Left renal pelvis (tissue), 4 donors: ENCODE data around the gene ARMC9. TPM values are rescaled to one million over a fixed set of nuclear protein-coding genes. Genes with fewer than 3 reads are reported as not detected.
"Not testable (repeated sequence)": the region's sequence is repeated elsewhere in the genome, so short reads cannot be mapped to it uniquely, and the experiment has no call there.

ENCODE experiments used
- DNase-seq, 4 donors: peaks; one replicate each; pipeline ENCODE4 v3.0.0-alpha.2; 2013; ENCODE audit warnings: low read depth in 4 of 4, low spot score in 3 of 4
- polyA plus RNA-seq, 4 donors: library from polyadenylated mRNA; unstranded; fragments of 120-200 nt; gene quantifications; one replicate each; pipeline ENCODE4 v1.2.1, GENCODE V29; 2013; ENCODE audit not compliant: insufficient read length in 4 of 4

ARMC9 gene
- polyA plus RNA-seq, 4 donors = 24.6 to 30.1 (median 27.1) TPM

DNA sequence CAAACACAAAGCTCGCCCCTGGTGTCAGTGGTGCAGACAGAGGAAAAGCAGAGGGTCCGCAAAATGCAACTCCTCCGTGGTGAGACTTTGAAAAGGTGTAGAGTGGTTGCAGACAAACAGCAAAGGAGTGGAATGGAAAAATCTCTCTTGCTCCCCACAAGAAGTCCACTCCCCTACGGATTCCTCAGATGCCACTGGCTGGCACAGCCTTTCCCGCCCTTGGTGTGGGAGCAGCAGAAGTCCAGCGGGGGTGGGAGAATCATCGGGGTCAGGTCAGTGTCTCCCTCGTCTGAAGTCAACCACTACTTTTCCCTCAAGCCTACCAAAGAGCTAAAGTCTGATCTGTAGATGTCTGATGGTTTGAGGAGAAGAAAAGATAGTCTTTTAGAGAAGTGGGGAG, 174.8 kb downstream of the ARMC9 start:
- no peak for DNase-seq

DNA sequence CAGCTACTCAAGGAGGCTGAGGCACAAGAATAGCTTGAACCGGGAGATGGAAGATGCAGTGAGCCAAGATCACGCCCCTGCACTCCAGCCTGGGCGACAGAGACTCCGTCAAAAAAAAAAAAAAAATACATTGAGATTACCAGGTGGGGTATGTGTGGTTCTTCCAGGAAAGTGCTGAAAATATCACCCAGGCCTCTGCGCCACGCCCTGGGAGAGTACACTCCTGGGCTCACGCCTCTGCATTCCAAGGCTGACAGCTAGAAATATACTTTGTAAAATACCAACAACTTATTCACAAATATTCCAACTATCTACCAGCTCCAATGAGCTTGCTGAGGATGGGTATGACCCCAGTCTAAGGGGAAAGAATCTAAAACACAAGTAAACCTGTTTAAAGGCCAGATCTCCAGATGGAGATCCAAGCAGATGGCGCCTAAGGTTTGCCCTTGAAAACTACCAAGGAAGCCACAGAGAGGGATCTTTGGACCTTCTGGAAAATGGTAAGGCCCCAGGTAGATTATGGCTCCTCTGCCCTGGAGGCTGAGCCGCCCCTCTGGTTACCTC, 175.4 kb downstream of the ARMC9 start:
- DNase-seq = no peak

DNA sequence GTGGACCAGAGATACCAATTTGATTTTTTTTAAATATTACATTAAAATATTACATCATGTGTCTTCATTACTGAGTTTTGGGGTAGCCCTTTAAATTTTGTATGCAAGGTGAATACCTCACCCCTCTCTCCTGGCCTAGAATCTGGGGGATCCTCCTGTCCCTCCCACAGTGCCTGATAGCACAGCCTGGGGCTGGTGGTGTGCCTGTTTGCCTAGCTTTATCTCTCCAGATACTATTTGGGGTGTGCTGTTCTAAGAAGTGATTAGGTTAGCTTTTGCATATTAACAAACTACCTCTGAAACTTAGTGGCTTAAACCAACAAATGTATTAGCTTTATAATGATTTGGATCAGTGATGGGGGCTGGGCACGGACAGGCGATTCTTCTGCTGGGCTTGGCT, 176.3 kb downstream of the ARMC9 start:
- no peak for DNase-seq

DNA sequence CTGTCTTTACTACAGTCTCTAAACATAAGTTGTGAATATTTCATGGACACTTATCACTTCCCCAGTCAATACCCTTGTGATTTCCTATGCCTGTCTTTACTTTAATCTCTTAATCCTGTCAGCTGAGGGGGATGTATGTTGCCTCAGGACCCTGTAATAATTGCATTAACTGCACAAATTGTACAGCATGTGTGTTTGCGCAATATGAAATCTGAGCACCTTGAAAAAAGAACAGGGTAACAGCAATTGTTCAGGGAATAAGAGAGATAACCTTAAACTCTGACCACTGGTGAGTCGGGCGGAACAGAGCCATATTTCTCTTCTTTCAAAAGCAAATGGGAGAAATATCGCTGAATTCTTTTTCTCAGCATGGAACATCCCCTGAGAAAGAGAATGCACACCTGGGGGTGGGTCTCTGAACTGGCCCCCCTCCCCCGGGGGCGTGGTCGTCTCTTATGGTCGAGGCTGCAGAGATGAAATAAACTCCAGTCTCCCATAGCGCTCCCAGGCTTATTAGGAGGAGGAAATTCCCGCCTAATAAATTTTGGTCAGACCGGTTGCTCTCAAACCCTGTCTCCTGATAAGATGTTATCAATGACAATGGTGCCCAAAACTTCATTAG, 177.7 kb downstream of the ARMC9 start:
- not testable (repeated sequence) for DNase-seq

DNA sequence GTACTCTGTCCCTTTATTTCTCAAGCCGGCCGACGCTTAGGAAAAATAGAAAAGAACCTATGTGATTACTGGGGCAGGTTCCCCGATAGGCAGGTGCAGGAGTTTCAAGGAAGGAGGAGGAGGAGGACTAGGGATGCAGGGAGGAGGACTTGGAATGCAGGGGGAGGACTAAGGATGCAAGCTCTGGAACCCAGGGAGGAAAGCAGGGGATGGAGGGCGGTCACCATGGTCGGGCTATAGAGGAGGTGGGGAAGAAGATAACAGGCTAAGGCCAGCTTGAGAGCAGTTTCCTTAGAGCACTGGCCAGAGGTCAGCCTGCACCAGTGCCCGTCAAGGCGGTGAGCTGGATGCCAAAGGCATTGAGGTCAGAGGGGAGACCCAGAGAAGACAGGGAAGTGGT, 178.4 kb downstream of the ARMC9 start:
- no peak for DNase-seq

DNA sequence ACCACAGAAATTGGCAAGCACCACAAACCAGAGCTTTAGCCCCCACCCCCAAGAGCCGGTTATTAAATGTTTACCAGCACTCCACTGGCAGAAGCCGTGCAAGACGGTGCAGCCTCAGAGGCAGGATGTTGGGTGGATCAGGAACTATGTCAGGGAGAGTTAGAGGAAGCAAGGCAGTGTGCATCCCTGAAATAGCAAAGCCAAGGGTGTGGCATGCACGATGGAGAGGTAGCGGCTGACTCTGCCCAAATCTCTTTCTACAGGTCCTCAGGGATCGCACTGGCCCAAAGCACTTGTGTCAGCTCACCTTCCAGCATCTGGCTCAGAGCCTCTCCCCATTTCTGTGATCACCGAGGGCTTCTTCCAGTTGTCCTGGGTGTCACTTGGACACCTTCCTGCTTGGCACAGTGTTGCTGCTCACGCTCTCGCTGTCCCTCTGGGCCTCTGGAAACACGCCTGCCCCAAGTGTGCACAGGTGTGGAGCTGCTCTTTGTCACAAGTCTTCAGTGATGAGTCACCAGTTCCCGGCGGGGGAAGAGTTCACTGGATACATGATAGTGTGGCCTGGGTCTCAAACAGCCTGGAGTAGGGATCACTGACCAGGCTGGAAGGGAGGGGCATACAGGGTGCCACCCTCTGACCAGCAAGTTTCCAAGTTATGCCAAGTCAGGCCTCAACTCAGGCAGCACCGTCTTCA, 179.7 kb downstream of the ARMC9 start:
- no peak for DNase-seq

DNA sequence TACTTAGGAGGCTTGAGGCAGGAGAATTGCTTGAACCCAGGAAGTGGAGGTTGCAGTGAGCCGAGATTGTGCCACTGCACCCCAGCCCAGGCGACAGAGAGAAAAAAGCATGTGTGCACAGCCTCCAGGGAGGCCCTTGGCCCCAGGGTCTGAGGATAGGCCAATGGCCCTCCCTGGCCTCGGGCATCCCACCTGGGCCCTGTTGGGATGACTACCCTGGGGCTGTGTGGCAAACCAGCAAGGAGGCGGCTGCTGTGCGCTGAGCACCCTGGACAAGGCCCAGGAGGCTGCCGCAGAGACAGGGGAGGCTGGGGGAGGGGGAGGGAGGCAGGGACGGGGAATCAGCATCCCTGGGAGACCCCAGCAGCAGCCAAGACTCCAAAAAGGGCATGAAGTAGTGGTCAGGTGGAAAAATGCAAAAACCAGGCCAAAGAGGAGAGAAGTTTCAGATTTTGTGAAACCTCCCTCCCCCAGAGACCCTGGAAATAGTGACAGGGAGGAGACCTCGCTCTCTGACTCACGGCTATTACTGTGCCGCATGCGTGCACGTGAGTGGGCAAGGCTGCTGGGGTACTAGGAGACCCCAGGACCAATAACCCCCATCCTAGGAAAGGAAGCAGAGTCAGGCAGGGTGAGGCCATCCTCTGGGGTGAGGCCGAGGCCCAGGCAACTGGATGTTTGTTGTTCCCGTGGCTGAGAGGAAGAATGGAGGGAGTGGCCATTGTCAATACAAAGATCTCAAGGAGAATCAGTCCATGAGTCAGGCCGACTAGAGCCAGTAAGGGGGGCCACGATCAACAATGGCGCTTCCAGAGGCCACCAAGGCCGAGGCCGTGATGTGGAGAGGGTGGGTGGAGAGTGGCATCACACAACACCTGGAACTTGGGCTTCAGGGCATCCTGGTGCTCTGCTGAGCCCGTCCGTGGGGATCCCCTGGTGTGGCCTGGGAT, 181.1 kb downstream of the ARMC9 start:
- DNase-seq = no peak

DNA sequence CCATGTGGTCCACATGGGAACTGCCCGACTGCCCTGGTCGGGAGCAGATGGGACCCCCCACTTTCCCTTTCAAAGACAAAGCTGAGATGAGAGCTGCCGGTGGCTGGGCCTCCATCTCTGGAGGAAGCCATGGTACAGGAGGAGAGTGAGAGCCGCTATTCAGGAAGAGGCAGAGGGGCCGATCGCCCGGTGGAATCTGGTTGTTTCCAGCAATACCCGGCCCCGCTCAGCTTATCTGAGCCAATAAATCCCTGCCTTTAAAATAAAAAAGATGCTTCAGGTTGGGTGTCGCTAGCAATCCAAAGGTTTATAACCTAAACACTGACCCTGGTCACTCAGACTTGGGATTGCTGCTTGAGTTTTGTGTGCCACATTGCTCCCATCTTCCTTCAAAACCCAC, 181.9 kb downstream of the ARMC9 start:
- DNase-seq = no peak

DNA sequence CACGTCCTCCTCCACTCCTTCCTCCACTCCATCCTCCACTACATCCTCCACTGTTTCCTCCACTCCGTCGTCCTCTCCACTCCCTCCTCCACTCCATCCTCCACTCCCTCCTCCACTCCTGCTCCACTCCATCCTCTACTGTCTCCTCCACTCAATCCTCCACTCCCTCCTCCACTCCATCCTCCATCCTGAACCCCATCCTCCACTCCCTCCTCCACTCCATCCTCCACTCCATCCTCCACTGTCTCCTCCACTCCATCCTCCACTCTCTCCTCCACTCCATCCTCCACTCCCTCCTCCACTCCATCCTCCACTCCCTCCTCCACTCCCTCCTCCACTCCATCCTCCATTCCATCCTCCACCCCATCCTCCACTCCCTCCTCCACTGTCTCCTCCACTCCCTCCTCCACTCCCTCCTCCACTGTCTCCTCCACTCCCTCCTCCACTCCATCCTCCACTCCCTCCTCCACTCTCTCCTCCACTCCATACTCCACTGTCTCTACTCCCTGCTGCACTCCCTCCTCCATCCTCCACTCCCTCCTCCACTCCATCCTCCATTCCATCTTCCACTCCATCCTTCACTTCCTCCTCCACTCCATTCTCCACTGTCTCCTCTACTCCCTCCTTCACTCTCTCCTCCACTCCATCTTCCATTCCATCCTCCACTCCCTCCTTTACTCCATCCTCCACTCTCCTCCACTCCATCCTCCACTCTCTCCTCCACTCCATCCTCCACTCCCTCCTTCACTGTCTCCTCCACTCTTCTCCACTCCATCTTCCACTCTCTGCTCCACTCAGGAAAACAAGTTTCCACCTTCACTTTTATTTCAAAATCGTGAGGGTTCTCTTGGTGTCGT, 182.8 kb downstream of the ARMC9 start:
- no peak for DNase-seq

DNA sequence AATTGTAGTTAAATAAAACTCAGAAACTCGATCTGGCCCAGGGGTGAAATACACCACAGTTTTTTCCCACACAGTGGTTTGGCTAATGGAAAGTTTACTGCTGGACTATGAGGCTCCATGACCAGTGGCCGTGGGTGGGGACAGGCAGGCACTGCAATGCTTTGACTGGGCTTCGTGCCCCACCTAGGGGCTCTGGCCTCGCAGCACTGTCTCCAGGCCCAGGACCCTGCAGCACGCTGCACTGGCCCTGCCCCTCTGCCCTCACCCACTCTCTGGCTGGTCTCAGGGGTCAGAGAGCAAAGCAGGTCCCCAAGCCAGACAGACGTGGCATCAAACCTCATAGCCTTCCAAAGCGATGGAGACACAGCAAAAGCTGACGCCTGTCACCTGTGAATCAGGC, 183.7 kb downstream of the ARMC9 start:
- no peak for DNase-seq

DNA sequence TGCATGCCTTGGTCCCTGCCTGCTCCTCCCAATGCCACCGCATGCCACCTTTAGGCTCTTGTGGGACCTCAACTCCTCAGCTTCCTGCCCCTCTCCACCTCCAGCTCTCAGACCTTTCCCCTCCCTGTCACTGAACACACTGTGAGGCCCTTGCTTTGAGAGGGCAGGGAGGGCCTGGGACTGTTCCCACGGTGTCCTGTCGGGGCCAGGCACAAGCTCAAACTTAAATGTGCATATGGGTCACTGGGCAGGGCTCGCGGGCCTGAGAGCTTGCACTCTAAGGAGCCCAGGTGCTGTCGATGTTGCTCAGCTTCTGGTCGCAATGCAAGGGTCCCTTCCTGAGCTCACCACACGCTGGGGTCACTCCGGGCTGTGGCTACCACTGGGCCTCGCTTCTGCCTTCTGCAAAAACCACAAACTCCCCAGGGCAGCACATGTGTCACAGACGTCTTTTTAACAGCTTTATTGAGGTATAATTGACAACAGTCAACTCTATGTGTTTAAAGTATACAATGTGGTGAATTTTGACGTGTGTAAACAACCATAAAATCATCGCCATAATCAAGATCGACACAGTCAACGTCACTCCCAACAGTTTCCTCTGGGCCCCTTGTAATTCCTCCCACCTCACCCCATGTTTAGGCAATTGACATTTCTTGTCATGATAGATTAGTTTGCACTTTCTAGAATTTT, 185.1 kb downstream of the ARMC9 start:
- no peak for DNase-seq

DNA sequence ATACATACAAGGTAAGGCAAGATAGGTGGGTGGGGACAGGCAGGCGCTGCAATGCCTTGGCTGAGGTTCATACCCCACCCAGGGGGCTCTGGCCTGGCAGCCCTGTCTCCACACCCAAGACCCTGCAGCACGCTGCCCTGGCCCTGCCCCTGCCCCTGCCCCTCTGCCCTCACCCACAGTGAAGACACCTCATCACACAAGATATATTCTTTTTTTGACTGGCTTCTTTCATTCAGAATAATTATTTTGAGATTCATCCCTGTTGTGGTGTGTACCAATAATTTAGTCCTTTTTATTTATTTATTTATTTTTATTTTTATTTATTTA, 185.6 kb downstream of the ARMC9 start:
- no peak for DNase-seq

DNA sequence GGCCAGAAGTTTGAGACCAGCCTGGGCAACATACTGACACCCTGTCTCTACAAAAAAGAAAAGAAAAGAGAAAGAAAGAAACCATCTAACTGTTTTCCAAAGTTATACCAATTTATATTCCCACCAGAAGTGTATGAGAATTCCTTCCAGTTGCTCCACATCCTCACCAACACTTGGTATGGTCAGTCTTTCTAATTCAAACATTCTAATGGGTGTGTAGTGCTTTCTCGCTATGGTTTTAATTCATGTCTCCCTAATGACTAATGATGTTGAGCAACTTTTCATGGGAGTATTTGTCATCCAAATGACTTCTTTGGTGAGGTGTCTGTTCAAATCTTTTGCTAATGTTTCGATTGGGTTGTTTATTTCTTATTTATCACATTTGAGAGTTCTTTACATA, 186.5 kb downstream of the ARMC9 start:
- no peak for DNase-seq

DNA sequence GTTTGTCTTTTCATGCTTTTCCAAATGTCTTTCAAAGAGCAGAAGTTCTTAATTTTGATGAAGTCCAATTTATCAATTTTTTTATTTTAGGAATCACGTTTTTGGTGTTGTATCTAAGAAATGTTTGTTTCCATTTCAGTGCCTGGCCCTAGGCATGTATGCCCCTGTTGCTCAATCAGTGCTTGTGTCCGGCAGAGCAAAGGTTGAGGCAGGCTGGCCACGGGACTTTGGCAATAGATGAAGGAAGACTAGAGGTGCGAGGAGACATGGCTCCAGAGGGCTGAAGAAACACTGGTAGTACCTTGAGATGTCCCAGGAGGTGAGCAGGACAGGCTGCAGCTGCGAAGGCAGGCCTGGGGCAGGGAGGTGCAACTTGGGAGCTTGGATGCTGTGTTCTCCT, 187.0 kb downstream of the ARMC9 start:
- no peak for DNase-seq

DNA sequence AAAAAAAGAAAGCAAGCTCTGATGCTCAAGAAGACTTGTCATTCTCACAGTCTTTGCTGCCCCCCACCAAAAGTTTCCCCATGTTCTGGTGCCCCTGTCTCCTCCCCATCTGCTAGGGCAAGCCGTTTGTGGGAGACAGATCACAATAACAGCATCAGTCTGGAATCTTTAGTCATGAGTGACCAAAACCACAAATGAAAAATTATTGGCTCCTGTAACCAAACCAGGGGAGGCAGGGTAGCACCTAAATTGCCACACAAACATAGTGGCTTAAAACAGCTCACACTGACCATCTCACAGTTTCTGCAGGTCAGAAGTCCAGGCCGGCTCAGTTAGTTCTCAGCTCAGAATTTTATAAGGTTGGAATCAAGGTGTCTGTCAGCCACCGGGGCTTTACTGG, 188.0 kb downstream of the ARMC9 start:
- no peak for DNase-seq

DNA sequence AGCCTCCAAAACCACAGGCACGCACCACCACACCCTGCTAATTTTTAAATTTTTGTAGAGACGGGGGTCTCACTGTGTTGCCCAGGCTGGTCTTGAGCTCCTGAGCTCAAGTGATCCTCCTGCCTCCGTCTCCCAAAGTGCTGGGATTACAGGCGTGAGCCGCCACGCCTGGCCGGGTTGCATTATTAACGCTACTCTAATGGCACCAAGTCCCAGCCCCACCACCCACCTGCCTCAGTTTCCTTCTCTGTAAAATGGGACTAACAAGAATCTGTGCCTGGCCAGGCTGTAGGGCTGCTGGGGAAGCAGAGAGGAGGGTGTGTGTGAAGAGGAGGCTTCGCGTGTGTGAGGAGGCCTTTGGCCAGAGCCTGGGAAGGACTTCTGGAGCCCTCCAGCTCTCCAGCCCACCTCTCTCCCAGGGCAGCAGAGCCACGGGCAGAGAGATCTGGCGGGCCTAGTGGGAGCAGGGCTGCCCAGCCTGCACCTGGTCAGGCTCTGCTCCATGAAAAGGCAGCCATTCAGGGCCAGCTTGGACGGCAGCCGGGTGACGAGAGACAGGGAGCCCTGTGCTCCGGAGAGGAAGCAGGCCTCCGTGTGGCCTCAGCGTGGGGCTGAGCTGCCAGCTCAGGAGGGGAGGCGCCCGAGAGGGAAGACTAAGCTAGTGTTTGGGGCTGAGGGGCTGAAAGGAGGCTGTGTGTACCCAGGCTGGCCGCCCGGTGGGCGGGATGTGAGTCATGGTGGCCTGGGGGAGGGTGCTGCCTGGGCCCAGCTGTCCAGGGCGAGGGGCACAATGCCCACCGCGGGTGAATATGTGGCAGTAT, 189.7 kb downstream of the ARMC9 start:
- no peak for DNase-seq

DNA sequence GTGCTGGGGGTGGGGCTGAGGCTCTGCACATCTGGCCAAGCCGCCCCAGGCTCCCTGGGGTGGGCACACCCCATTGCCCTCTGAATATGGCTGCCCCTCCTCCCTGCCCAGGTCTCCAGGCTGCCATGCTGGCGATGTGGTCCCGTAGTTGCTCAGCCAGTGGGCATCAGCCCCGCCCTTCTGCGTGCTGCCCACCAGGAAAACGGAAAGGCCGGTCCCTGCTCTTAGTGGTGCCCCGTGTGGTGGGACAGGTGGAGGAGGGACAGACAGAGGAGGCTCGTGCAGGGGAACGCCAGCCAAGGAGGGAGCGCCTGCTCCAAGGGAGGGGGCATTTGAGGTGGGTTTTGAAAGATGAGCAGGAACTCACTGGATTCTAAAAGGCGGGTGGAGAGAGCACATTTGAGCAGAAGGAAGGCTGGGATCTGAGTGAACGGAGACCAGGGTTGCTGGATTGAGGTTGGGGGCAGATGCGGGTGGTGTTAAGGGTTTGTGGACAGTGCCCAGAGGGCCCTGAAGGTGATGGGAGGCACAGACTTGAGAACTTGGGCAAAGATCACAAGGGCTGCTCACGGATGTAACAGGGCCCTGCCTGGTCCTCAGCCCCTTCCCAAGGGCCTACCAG, 190.4 kb downstream of the ARMC9 start:
- no peak for DNase-seq

DNA sequence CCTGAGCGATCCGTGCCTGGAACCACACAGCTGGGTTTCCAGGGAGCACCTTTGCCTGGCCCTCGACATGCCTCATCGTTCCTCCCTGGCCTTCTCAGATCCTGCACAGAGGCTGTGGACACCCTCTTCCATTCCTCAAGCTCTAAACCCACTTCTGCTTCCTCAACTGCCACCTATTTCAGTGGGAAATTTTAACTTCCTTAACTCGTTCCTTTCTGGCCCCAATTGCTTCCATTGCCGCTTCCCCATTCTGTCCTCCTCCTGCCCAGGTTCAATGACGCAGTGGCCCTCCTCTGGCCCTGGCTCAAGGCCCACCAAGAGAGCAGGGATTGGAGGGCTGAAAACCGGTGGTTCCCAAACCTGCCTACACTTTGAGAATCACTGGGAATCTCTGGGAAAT, 192.2 kb downstream of the ARMC9 start:
- no peak for DNase-seq

DNA sequence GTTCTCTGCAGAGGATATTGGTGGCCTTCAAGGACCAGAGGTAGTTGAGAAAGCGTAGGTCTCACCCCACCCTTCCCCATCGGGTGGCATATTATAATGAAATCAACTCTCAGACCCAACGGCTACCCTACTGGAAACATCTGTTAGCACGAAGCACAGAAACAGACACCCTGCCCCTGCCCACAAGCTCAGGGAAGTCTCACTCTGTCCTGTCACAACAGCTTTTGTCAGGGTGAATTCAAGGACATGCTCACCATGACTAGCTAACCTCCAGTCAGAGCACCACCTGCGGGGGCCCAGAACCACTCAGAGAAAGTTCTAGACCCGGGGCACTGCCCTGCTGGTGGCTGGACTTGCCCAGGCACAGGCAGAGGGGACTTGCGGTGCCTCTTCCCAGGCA, 193.6 kb downstream of the ARMC9 start:
- DNase-seq = no peak
